Ishikawa (cell line): Measurements from ENCODE around the gene LMTK2.

ENCODE experiments used
- CEBPB ChIP-seq: IDR thresholded peaks from 2 replicates; pipeline ENCODE4 v1.6.1; 2012
- CREB1 ChIP-seq: IDR thresholded peaks from 2 replicates; pipeline ENCODE4 v1.6.1; 2012; ENCODE audit warnings: low read depth
- EGR1 ChIP-seq: IDR thresholded peaks from 2 replicates; pipeline ENCODE4 v1.6.1; 2012
- EP300 ChIP-seq: IDR thresholded peaks from 2 replicates; pipeline ENCODE4 v1.6.1; 2012; ENCODE audit warnings: borderline replicate concordance
- FOXM1 ChIP-seq: IDR thresholded peaks from 2 replicates; pipeline ENCODE4 v1.6.1; 2012; ENCODE audit warnings: low read depth, borderline replicate concordance
- NFIC ChIP-seq: IDR thresholded peaks from 2 replicates; pipeline ENCODE4 v1.6.1; 2012
- RAD21 ChIP-seq: IDR thresholded peaks from 2 replicates; pipeline ENCODE4 v1.6.1; 2012; ENCODE audit warnings: low read depth
- TAF1 ChIP-seq: IDR thresholded peaks from 2 replicates; pipeline ENCODE4 v1.6.1; 2012; ENCODE audit warnings: low read depth, mild to moderate bottlenecking
- TCF12 ChIP-seq: IDR thresholded peaks from 2 replicates; pipeline ENCODE4 v1.6.1; 2012; ENCODE audit warnings: low read depth
- TEAD4 ChIP-seq: IDR thresholded peaks from 2 replicates; pipeline ENCODE4 v1.6.1; 2012
- YY1 ChIP-seq: IDR thresholded peaks from 2 replicates; pipeline ENCODE4 v1.6.1; 2012; ENCODE audit warnings: low read depth
- ZBTB7A ChIP-seq: IDR thresholded peaks from 2 replicates; pipeline ENCODE4 v1.6.1; 2012; ENCODE audit warnings: low read depth
- TF ChIP-seq, protein P1 (sequence below): IDR thresholded peaks from 2 replicates; pipeline ENCODE4 v1.6.1; 2012
- TF ChIP-seq, protein P2 (sequence below): IDR thresholded peaks from 2 replicates; pipeline ENCODE4 v1.6.1; 2012
- TF ChIP-seq, protein P3 (sequence below): IDR thresholded peaks from 2 replicates; pipeline ENCODE4 v1.6.1; 2012; ENCODE audit warnings: low read depth, mild to moderate bottlenecking

The LMTK2 gene

DNA sequence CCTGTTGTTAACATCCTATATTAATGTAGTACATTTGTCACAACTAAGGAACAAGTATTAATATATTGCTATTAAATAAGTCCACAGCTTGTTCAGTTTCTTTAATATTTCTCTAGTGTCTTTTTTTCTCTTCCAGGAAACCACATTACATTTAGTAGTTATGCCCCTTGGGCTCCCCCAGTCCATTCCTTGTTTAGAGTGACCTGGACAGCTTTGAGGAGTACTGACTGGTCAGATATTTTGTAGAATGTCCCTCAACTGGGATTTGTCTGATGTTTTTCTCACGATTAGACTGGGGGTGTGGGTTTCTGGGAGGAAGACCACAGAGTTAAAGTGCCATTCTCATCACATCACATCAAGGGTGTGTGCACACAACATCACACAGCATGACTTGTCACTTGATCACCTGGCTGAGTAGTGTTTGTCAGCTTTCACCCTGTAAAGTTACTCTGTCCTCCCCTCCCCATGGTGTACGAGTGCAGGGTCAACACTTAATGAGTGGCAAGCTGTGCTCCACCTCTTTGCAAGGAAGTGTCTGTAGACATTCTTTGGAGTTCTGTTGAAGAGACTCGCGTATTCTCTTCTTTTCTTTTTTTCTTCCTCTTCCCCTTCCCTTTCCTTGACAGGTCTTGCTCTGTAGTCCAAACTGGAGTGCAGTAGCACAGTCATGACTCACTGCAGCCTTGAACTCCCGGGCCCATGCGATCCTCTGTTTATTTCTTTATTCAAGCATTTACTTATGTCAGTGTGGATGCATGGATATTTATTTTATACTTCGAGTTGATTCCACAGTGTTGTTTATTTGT lies 10.2 kb downstream of the LMTK2 start:
- TF ChIP-seq CEBPB (no peak), TCF12 (no peak), EGR1 (no peak)

DNA sequence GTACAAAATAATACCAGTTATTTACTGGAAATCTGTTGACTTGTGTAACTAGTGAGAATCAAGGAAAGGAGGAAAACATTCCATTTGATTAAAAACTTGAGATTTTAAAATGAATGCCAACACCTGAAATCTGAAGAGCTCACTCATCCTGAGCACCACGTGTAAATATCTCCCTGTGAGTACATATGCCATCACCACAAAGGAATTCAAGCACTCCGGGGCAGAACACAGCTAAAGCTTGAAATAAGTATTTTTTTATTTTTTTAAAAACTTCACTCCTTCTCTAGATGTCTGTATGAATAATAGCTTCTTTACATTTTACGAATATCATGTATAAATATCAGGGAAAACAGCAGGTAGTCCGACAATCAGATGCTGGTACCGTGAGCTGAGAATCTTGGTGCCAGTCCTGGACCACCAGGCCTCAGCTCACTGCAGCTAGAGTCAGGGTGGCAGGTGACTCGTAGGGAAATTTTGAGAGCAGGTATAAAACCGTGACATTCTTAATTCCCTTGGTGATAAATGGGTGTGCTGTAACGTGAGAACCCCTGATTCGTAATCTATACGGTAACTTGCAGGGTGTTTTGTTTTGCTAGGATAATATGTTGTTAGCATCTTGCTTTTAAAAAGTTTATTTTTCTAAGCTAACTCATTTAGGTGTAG lies 12.7 kb downstream of the LMTK2 start:
- peak; percentile 38; the same call in 1 of the 2 replicates for TF ChIP-seq TEAD4
- TF ChIP-seq, protein P1, sequence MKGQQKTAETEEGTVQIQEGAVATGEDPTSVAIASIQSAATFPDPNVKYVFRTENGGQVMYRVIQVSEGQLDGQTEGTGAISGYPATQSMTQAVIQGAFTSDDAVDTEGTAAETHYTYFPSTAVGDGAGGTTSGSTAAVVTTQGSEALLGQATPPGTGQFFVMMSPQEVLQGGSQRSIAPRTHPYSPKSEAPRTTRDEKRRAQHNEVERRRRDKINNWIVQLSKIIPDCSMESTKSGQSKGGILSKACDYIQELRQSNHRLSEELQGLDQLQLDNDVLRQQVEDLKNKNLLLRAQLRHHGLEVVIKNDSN, result no peak
- TF ChIP-seq, protein P2, sequence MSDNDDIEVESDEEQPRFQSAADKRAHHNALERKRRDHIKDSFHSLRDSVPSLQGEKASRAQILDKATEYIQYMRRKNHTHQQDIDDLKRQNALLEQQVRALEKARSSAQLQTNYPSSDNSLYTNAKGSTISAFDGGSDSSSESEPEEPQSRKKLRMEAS, result peak; percentile 56; the same call in 1 of the 2 replicates

DNA sequence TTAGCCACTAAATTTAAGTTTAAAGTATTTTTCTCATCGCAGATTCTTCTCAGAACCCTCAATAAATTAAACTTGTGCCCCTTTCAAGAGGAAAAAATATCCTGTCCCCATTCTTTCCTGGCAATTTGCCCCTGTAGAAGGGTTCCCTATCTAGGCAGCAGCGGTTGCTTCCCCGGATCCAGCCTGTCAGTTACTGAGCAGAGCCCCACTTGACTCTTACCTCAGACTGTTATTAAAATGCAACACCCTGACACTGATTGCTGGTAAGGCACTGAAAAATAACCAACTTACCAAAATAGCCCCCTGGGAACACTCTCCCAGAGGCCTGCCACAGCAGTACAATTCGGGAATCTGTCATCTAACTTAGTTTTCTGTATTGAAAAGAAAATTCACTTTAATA lies 13.9 kb downstream of the LMTK2 start:
- no peak for TF ChIP-seq ZBTB7A
- TF ChIP-seq TEAD4, result no peak
- TF ChIP-seq, protein P3, sequence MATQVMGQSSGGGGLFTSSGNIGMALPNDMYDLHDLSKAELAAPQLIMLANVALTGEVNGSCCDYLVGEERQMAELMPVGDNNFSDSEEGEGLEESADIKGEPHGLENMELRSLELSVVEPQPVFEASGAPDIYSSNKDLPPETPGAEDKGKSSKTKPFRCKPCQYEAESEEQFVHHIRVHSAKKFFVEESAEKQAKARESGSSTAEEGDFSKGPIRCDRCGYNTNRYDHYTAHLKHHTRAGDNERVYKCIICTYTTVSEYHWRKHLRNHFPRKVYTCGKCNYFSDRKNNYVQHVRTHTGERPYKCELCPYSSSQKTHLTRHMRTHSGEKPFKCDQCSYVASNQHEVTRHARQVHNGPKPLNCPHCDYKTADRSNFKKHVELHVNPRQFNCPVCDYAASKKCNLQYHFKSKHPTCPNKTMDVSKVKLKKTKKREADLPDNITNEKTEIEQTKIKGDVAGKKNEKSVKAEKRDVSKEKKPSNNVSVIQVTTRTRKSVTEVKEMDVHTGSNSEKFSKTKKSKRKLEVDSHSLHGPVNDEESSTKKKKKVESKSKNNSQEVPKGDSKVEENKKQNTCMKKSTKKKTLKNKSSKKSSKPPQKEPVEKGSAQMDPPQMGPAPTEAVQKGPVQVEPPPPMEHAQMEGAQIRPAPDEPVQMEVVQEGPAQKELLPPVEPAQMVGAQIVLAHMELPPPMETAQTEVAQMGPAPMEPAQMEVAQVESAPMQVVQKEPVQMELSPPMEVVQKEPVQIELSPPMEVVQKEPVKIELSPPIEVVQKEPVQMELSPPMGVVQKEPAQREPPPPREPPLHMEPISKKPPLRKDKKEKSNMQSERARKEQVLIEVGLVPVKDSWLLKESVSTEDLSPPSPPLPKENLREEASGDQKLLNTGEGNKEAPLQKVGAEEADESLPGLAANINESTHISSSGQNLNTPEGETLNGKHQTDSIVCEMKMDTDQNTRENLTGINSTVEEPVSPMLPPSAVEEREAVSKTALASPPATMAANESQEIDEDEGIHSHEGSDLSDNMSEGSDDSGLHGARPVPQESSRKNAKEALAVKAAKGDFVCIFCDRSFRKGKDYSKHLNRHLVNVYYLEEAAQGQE, result no peak
- TF ChIP-seq CREB1, result no peak
- TF ChIP-seq FOXM1, result no peak
- TF ChIP-seq YY1, result no peak
- TF ChIP-seq NFIC, result no peak
- no peak for TF ChIP-seq EP300
- TF ChIP-seq, protein P2, result no peak
- TF ChIP-seq EGR1, result no peak
- no peak for TF ChIP-seq TAF1
- no peak for TF ChIP-seq RAD21

DNA sequence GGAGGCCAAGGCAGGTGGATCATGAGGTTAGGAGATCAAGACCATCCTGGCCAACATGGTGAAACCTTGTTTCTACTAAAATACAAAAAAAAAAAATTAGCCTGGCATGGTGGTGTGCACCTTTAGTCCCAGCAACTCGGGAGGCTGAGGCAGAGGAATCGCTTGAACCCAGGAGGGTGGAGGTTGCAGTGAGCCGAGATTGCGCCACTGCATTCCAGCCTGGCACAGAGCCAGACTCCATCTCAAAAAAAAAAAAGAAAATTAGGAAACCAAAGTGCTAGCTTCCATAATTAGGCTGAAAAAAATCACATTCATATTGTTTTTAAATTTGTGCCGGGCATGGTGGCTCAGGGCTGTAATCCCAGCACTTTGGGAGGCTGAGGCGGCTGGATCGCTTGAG lies 14.7 kb downstream of the LMTK2 start:
- peak; percentile 76 for TF ChIP-seq CEBPB
- peak; percentile 51 for TF ChIP-seq NFIC

DNA sequence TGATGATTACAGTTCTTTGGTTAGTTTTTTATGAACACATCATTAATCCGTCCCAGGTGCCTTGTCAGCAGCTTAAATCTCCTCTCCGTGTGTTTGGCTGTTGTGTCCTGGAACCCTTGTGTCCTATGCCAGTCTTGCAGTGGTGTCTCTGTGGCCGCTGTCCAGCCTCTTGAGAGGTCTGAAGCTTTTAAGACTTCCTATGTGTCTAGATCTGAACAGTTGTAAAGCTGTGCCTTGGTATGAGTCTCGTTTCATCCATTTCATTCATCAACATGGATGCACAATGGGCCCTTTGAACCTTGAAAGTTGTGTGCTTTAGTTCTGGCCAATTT lies 16.7 kb downstream of the LMTK2 start:
- TF ChIP-seq RAD21 (no peak), CEBPB (no peak)
- TF ChIP-seq, protein P3, result 0 out of 2 replicates have a peak, but pooled peaks have one; percentile 24

DNA sequence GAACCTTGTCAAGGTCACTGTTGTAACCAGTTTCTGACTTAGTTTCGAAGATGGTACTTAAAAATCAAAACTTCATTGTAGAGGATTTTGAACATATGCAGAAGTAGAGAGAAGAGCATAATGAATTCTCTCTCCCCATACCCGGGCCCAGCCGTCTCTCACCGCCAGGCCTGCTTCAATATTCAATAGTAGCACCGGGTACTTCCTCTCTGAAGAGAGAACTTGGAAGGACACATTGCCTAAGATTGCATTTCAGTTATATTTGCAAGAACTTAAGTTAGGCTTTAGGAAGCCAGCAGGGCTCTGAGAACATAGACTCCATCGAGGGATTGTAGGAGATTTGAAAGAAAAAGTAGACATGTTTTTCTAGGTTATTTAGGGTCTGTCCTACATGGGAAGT lies 19.1 kb downstream of the LMTK2 start:
- TF ChIP-seq, protein P1, result no peak
- TF ChIP-seq TAF1 (no peak), CEBPB (no peak), RAD21 (no peak), CREB1 (no peak), EGR1 (no peak), TCF12 (no peak), EP300 (no peak), NFIC (no peak)
- TF ChIP-seq, protein P3, result no peak
- TF ChIP-seq, protein P2, result no peak
